Activated T-helper 1 cell treated with Interleukin-2 at 50 U/mL for 16 hours (primary cell): ENCODE data around the gene TRPV4.

ENCODE experiments used
- DNase-seq: peaks from one replicate; pipeline ENCODE4 v3.0.0-alpha.2; 2020; ENCODE audit warnings: low read depth

The TRPV4 gene

DNA sequence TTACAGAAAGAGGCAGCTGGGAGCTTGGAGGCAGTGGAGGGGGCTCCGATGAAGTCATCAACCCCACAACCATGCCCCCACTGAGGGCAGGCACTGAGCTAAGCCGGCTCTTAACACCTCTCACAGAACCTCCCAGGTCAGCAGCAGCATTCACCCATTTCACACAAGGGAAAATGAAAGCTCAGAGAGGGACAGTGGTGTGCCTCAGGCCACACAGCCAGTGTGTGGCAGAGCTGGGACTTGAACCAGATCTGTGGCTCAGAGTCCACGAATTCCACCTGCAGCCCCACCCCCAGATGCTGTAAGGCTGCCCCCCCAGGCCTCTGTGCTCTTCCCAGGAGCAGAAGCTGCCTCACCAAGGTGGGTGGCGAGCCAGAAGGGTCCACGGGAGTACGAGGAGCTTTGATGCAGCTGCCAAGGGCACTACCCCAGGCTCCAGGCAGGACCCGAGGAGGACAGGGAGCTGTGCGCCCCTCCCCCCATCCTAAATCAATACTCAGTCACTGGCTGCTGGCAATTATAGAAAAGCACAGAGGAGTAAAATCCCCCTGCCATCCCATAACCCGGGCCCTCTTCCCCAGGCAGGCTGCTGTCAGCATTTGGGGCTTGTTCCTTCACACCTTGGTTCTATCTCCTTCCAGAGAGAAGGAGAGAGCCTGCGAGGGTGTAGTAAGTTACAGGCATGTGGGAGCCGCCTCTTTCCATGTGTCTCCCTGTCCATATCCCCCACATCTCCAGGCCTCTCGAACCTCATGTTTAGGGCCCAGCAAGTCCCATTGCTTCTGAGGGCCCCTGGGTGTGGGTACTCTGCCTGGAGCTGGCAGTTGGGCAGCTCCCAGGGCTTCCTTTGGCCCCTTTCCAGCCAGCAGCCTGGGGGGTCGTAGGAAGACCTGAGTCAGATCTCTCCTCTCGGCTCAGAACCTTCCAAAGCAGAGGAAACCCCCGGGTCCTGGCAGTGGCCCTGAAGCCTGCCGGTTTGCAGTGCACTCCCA lies 72.0 kb downstream of the TRPV4 start:
- no peak for DNase-seq

DNA sequence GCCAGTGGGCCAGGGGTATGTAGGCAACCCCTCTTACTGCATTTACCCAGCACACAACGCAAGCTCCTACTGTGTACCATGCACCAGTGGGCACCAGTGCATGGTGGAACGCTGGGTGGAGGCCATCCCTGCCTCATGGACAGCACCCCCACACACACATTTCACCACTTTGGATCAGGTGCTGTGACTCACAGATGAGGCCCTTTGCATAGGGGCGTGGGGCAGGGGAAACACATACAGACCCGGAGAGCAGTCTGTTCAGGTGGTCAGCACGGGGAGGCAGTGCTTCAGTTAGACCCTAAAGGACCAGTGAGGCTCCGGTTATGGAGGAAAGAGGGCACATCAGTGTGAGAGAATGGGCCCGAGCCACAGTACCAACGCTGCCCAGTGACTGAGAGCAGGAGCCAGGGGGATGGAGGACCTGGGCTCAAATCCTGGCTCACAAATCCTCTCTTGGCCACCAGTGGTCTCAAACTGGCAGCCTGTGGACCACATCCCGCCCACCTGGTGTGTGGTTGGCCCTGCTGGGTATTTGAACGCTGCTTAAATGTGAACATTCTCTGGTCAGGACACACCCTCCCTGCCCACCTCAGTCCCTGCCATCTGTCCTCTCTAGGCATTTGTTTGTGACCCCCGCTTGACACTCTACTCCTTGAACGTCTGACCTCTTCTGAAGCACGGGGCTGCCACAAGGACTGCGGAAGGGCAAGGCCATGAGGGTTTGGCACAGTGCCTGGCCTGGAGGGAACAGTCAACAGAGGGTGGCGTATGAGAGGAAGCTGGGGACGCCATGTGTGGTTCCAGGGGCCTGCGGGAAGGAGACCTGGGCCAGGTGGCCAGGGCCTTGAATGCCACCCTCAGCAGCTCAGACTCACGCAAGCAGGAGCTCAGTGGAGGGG lies 72.9 kb downstream of the TRPV4 start:
- no peak for DNase-seq

DNA sequence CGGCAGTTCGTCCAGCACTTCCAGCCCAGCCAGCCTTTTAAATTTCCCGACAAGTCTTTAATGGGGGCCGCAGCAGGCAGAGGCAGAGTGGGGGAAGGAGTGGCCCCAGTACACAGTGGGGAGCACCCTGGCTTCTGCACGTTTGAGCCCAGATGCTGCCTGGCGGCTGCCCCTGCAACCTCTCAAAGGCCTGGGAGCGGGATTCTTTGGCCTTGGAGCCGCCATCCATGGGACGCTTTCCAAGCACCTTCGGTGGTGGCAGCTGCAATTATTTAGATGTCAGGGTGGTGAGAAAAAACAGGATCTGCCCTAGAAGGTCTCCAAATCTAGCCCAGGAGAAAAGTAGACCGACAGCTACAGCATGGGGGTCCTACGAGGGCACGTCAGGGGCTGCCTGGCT lies 73.6 kb downstream of the TRPV4 start:
- DNase-seq: no peak

DNA sequence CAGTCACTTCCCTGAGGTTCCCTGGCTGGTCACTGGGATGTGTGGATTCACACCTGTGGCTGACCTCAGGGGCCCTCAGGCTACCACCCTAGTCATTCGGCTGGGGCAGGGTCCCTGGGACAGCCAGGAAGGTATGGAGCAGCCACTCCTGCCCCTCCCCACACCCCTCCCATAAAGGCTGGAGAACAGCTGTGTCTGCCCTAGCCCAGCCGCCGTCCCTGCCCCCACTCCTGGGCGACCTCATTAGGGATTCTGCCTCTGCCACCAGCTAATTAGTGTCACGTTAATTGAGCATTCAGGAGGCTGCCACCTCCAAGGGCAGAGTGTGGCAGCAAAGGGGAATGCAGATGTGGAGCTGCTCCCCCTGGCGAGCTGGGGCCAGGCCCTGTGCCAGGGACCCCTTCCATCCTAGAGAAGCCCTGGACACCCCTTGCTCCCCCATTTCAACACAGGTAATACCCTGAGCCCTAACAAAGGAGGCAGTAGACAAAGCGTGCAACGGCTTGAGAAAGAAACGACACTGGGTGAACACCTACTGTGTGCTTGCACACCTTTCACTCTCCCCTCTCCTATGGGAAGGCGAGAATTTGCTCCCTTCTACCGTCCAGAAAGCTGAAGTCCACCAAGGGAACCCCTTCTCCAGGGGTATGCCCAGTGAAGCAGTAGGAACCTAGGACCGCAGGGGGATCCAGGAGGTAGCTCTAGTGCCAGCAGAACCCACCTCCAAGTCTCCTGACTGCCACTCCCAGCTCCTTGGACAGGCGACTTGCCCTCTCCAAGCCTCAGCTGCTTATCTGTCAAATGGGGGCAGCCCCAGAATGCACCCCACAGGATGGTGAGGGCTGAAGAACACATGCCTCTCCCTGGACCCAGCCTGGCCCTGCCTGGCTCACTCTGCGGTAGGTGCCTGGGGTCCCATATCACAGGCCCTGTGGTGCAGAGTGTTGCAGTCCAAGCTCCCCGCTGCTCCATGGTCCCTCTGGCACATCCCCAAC lies 74.5 kb downstream of the TRPV4 start:
- no peak for DNase-seq

DNA sequence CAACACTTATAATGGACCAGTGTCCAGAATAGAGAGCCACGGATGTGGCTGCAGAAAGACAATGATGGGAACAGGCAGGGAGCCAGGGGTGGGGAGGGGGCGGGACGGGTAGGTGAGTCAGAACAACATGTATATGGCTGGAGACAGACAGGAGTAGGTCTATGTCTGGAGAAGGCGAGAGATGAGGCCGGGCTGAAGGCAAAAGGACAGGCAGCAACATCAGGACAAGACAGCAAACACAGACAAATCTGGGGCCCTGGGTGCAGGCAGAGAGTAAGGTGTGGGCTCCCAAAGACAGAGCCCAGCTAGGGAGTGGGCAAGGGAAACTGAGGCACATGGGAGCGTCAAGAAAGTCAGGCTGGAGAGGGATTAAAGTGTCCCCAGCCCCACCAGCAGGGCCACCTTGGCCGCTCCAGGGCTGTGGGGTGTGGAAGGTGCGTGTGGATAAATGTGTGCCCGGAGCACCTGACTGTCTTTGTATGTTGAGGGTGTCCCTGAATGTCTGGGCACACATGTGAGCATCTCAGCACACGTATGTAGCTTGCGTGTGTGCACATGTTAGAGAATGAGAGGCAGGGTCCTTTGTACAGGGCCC lies 75.4 kb downstream of the TRPV4 start:
- no peak for DNase-seq

DNA sequence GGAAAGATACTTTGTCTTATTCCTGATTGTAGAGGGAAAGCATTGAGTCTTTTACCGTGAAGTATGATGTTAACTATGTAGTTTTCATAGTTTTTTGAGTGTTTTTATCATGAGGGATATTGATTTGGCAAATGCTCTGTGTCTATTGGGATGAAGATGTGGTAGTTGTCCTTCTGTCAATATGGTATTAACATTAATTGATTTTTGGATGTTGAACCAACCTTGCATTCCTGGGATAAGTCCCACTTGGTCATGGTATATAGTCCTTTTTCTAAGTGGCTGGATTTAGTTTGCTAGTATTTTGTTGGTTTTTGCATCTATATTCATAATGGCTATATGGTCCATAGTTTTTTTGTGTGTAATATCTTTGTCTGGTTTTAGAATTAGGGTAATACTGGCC lies 76.7 kb downstream of the TRPV4 start:
- no peak for DNase-seq

DNA sequence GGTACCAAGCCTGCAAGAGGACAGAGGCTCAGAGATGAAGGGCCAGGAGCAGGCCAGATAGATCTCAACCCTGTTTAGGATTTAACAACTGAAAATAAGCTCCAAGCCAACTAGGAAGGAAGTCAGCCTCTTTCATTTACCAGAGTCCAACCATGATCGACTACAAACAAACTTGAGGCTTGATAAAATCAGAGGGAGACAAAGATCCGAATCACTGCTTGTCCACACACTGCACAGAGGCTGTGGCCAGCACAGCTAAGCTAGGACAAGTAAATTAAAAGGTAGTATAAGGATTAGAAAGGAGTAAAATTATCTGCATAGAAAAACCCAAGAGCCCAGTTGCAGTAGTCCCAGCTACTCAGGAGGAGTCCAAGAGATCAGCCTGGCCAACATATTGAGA lies 79.2 kb downstream of the TRPV4 start:
- DNase-seq: no peak

DNA sequence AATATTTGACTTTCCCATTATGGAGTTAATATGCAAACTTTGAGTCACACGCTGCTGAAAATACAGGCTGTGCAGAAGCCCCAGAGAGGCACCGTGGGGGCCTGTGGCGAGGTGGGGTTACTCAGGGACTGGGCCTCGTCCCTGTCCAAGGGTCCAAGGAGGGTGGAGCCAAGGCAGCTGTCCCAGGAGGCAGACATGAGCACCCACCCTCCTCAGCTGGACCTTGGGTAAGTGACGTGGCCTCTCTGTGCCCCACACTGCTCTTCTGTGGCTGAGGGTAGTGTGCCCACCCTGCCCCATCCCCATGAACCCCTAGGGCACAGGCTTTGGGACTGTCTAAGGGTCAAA lies 80.2 kb downstream of the TRPV4 start:
- DNase-seq: no peak

DNA sequence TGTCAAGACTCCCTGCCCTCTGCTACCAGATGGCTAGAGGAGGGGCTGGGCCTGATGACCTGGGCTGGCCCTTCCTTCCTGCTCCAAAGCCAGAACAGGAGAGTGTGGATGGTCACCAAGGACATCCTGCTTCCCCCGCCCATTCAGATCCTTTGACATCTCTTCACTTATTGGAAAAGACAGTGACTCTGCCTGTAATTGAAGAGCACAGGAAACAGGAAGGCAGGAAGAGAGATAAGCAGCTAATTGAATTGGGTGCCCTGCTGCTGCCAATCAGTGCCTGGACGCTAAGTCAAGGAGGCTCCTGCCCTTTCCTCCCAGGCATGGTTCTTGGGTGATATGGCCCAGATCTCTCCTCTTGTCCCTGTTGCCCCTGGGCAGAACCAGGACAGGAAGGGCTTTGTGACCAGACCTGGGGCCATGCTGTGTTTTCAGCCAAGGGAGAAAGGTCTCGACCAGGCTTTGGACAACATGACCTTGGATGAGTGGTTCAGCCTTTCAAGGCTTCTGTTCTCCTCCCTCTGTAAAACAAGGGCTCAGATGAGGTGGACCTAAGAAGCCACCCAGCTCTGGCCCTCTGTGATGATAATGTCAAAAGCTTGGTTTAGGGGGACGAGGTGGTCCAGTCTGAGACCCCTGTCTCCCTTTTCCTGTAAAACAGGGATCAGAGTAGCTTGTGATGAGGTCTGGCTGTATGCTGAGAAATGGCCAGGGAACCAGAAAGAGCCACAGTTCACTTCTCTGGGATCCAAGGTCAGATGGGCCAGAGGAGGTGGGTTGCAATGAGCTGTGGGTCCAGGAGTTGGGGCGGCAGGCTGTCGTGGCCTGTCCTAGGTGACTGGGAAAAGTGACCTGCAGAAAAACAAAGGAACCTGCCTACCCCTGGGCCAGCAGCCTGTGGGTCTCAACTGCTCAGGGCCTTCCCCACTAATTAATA lies 80.8 kb downstream of the TRPV4 start:
- DNase-seq: no peak

DNA sequence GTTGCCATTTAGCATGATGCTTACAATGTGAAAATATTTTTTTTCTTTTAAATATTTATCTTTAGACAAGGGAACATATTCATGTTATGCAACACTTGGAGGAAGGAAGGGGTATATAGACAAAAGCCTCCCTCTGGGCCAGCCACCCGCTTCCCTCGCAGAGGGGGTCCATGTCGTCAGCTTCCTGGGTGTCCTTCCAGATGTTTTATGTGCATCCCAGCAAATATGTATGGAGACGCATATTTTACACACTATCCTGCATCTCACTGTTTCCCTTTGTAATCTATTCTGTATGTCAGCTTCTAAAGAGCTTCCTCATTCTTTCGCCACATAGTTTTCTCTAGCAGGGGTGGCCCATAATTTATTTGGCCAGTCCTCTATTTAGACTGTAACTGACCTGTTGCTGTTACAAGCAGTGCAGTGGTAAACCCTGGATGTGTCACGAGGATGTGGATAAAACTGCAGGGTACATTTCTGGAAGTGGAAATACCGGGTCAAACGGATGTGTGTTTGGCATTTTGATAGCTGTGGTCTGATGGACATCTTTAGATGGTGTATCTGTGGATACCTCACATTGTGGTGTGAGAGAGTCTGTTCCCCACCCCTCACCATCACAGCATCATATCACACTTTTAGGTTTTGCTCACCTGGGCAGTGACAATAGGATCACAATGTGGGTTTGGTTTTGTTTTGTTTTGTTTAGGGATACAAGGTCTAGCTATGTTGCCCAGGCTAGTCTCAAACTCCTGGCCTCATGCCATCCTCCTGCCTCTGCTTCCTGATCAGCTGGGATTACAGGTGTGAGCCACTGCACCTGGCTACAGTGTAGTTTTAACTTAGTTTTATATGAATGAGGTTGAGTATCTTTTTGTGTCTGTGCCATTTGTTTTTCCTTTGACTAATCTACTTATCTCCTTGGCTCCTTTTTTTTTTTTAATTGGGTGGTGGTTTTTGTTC lies 87.9 kb downstream of the TRPV4 start:
- DNase-seq: no peak

DNA sequence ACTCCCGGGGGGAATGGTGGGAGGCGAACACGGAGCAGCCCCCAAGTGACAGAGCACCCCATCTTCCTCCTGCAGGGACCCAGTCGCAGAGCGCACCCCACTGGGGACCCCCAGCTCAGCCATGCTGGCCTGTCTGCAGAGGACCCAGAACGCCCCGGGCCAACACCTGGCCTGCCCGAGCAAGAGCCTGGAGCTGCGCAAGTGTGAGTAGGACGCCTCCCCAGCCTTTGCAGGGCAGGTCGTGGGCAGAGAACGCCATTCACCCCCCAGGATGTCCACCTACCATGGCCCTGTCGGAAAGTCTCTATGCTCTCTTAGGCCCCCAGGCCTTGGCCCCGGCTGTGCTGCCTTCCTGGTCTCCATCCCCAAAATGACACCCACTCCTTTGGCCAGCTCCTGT lies 89.2 kb downstream of the TRPV4 start:
- DNase-seq: no peak

DNA sequence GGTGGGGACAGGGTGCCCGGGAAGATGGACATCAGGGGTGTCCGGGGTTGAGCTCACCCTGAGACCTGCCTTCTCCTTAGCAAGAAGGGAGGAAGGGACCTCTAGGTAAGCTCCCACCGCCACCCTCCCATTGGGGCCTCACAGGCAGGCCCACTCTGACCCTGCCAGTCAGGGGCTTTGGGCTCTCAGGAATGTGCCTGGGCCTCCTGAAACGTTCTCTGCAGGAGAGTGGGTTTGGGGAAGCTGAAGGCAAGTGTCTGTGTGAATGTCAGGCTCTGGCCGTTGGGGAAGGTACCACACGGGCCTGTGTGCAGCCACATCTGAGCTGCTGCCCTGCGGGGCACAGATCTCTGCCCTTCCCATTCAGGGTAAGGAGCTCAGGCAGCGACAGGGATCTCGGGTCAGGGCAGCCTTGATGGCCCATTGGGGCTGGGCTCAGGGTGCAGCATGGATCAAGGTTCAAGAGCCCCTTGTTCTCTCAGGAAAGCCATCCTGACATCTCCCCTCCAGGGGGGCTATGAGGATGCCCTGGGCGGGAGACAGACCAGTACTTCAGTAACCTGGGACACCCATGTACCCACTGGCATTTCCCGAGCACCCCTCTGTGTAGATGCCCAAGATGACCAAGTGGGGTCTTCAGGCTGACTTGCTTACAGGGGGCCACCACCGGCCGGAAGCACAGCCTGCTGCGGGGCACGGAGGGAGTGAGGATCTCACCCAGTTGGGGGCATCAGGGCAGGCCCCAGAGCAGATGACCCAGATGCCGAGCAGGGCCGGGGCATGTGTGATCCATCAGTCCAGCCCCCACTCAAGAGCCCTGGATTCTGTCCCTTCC lies 89.9 kb downstream of the TRPV4 start:
- no peak for DNase-seq

DNA sequence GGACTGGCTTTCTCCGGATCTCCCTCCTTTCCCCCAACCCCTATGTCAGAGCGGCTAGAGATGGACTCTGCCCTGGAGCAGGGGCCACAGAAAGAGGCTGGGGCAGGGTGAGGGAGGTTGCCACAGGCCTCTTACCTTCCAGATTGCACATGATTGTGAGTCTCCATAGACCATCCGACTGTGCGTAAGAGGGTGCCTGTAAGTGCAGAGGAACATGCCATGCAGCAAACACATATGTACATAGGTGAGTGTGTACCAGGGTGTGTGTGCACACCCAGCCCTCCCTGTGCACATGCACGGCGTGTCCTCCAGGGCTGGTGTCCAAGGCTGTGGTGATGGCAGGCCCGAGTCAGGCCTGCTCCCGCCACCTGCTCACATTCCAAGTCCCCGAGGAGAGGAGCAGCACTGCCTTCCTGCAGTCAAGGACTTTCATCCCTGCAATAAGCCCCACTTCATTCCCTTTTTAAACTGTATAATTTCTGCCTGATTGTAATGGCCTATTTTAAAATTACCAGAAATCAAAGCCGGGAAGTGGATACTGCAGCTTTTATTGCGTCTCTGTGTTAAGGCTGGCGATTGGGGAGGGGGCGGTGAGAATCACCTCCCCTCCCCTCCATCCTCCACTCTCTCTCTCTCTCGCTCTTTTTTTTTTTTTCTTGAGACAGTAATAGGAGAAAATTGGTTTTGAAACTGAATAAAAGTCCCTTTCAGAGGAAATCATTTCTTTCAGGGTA lies 91.1 kb downstream of the TRPV4 start:
- DNase-seq: no peak

DNA sequence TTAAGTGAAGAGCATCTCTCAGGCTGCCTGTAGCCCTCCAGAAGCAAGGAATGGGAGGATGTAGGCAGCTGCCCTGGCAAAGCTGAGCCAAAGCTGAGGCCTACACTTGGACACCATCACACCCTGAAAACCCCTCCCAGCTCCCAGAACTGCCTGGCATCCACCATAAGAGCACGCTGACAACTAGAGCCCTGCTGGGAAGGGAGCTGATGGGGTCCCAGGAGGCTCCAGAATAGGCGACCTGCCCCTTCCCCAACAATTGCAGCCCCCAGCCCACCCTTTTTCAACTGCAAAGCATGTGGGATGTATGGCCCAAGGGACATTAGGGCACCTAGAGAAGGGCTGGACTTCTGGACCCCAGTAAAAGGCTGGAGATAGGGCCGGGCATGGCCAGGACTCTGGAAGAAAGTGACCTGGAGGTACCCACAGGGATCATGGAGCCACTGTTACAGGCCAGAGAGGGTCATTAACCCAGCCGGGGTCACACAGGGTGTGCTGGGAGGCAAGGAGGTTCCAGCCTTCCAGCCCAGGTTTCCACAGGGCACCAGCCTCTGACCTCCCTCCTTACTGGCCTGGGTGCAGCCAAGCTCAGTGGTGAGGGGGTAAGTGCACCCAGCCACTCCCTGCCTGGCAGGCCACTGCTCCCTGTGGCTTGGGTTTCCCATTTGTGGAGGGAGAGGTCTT lies 91.8 kb downstream of the TRPV4 start:
- DNase-seq: no peak

DNA sequence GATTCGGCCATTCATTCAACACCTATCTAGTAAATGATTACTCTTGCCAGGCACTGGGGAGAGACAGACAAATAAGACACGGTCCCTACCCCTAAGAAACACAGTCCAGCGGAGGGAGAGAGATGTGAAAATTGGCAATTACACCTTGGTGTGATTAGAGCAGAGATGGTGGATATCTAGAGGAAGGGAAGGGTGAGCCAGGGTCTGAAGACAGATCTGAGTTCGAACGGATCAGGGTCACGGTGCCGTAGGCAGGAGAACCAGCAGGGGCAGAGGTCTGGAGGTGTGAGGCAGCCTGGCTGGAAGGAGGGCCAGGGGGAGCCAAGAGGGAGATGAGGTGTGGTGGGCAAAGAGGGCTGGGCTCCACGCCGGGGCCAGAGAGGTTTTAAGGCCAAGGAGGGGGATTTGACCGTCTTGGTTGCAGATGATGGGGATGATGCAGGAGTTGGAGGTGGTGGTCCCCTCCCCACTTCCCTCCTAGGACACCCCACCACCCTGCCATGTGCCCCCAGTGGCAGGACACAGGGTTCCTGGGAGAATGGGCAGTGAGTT lies 92.4 kb downstream of the TRPV4 start:
- DNase-seq: no peak
